HepG2 (cell line): Measurements from ENCODE around the gene NOTUM. TPM values are rescaled to one million over a fixed set of nuclear protein-coding genes. Genes with fewer than 3 reads are reported as not detected.

Experiments used
- ARID5B ChIP-seq: IDR thresholded peaks from 2 replicates; pipeline ENCODE4 v1.4.0; 2020; ENCODE audit warnings: mild to moderate bottlenecking, missing genetic modification reagents
- EZH2 ChIP-seq: conservative IDR thresholded peaks from 2 replicates; pipeline ENCODE4 v1.6.1; 2012; ENCODE audit warnings: mild to moderate bottlenecking, low read depth, low read length, moderate library complexity
- GATAD2A ChIP-seq: IDR thresholded peaks from 2 replicates; pipeline ENCODE4 v1.6.1; 2016
- GMEB2 ChIP-seq: IDR thresholded peaks from 2 replicates; pipeline ENCODE4 v1.6.1; 2016; ENCODE audit warnings: missing biosample characterization, missing genetic modification reagents, low read depth
- JARID2 ChIP-seq: sonication (generic); formaldehyde crosslinking; IDR thresholded peaks from 2 replicates; pipeline ENCODE4 v1.8.1; 2023; ENCODE audit warnings: missing genetic modification reagents, inconsistent platforms; ENCODE audit not compliant: insufficient replicate concordance
- MIER3 ChIP-seq: IDR thresholded peaks from 2 replicates; pipeline ENCODE4 v1.6.1; 2016; ENCODE audit warnings: missing compliant biosample characterization, borderline replicate concordance
- NFATC3 ChIP-seq: sonication (generic); formaldehyde crosslinking; IDR thresholded peaks from 2 replicates; pipeline ENCODE4 v1.5.1; 2020; ENCODE audit warnings: mild to moderate bottlenecking, missing genetic modification reagents
- NR2F2 ChIP-seq: IDR thresholded peaks from 2 replicates; pipeline ENCODE4 v1.6.1; 2012; ENCODE audit warnings: low read depth, inconsistent platforms, borderline replicate concordance
- PHF5A ChIP-seq: IDR thresholded peaks from one replicate; pipeline ENCODE4 v1.6.1; 2018; ENCODE audit warnings: low read depth, missing genetic modification reagents; ENCODE audit not compliant: unreplicated experiment
- SP1 ChIP-seq, 2 experiments: fragments of 450-650 bp in 1 of 2; sonication (generic) in 1 of 2; formaldehyde crosslinking in 1 of 2; IDR thresholded peaks; 2 replicates each; pipeline versions ENCODE4 v1.4.0 to v1.6.1; 2016 to 2020; ENCODE audit warnings: missing genetic modification reagents in 1 of 2
- TARDBP ChIP-seq: sonication (generic); formaldehyde crosslinking; IDR thresholded peaks from 2 replicates; pipeline ENCODE4 v1.8.0; 2022; ENCODE audit warnings: mild to moderate bottlenecking, missing genetic modification reagents
- TCF7L2 ChIP-seq: IDR thresholded peaks from 2 replicates; pipeline ENCODE4 v1.6.1; 2011; ENCODE audit warnings: mild to moderate bottlenecking, low read depth, low read length, moderate library complexity
- ZBTB21 ChIP-seq: sonication (generic); formaldehyde crosslinking; IDR thresholded peaks from 2 replicates; pipeline ENCODE4 v1.4.0; 2020; ENCODE audit warnings: missing genetic modification reagents
- ZNF180 ChIP-seq: sonication (generic); formaldehyde crosslinking; IDR thresholded peaks from 2 replicates; pipeline ENCODE4 v1.4.0; 2020; ENCODE audit warnings: low read depth, missing genetic modification reagents, borderline replicate concordance
- ZNF468 ChIP-seq: sonication (generic); formaldehyde crosslinking; IDR thresholded peaks from 2 replicates; pipeline ENCODE4 v1.8.0; 2022; ENCODE audit warnings: mild to moderate bottlenecking, moderate library complexity, missing genetic modification reagents
- ZNF501 ChIP-seq: sonication (generic); formaldehyde crosslinking; IDR thresholded peaks from 2 replicates; pipeline ENCODE4 v1.5.1; 2020; ENCODE audit warnings: mild to moderate bottlenecking, moderate library complexity, missing genetic modification reagents
- ZSCAN12 ChIP-seq: sonication (generic); formaldehyde crosslinking; IDR thresholded peaks from 2 replicates; pipeline ENCODE4 v1.9.0; 2021; ENCODE audit warnings: mild to moderate bottlenecking, missing genetic modification reagents
- polyA plus RNA-seq, 8 experiments: library from polyadenylated mRNA; depleted of rRNA in 3 of 8; stranded (reverse) in 7 of 8; unstranded in 1 of 8; fragments of >200 nt; fragmentation: Illumina TruSeq in 4 of 8; extraction: Trizol in 4 of 8; gene quantifications; 2 replicates each; pipeline versions ENCODE4 v1.2.1 to v1.2.3, GENCODE V29; 2011 to 2016; ENCODE audit warnings: low read depth in 4 of 8, missing spikeins in 1 of 8, mixed read lengths in 1 of 8; ENCODE audit not compliant: insufficient read depth in 1 of 8
- total RNA-seq, 5 experiments: library from RNA; depleted of rRNA; stranded (reverse); fragments of >200 nt; fragmentation: Illumina TruSeq; extraction: Trizol; gene quantifications; 2 replicates each; pipeline ENCODE4 v1.2.3, GENCODE V29; 2016; ENCODE audit warnings: low read depth in 1 of 5
- TF ChIP-seq, protein P1 (sequence below): sonication (generic); formaldehyde crosslinking; IDR thresholded peaks from 2 replicates; pipeline ENCODE4 v1.4.0; 2020; ENCODE audit warnings: missing genetic modification reagents
- TF ChIP-seq, protein P2 (sequence below): sonication (generic); formaldehyde crosslinking; conservative IDR thresholded peaks from 2 replicates; pipeline ENCODE4 v1.8.0; 2022; ENCODE audit warnings: low read depth, missing genetic modification reagents

NOTUM gene
- total and polyA plus RNA-seq, 2 of the 13 experiments (the other 11 are each of a cell fraction or from before 2014, with no cell fraction given) = 150 to 160 TPM

- peak; percentile 86 for TF ChIP-seq PHF5A (CRISPR knock-in tag)
- no peak for TF ChIP-seq NFATC3 (CRISPR knock-in tag)
- TF ChIP-seq EZH2 = no peak
- TF ChIP-seq GMEB2 (CRISPR knock-in tag) = no peak
- TF ChIP-seq SP1 (IDR thresholded peaks at IDR 0.05) = no peak
- TF ChIP-seq SP1 (CRISPR knock-in tag; IDR thresholded peaks at IDR 0.05) = peak; percentile 63
- TF ChIP-seq, protein P1, sequence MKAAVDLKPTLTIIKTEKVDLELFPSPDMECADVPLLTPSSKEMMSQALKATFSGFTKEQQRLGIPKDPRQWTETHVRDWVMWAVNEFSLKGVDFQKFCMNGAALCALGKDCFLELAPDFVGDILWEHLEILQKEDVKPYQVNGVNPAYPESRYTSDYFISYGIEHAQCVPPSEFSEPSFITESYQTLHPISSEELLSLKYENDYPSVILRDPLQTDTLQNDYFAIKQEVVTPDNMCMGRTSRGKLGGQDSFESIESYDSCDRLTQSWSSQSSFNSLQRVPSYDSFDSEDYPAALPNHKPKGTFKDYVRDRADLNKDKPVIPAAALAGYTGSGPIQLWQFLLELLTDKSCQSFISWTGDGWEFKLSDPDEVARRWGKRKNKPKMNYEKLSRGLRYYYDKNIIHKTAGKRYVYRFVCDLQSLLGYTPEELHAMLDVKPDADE (CRISPR knock-in tag) = no peak; the same call in 1 of the 2 replicates
- 0 out of 2 replicates have a peak, but pooled peaks have one; percentile 28 for TF ChIP-seq ZBTB21 (CRISPR knock-in tag)
- TF ChIP-seq MIER3 (CRISPR knock-in tag) = peak; percentile 86; the same call in 1 of the 2 replicates
- TF ChIP-seq ARID5B (CRISPR knock-in tag) = peak; percentile 96
- TF ChIP-seq TCF7L2 = peak; percentile 94
- TF ChIP-seq ZNF180 = peak; percentile 56; the same call in 1 of the 2 replicates
- TF ChIP-seq, protein P2, sequence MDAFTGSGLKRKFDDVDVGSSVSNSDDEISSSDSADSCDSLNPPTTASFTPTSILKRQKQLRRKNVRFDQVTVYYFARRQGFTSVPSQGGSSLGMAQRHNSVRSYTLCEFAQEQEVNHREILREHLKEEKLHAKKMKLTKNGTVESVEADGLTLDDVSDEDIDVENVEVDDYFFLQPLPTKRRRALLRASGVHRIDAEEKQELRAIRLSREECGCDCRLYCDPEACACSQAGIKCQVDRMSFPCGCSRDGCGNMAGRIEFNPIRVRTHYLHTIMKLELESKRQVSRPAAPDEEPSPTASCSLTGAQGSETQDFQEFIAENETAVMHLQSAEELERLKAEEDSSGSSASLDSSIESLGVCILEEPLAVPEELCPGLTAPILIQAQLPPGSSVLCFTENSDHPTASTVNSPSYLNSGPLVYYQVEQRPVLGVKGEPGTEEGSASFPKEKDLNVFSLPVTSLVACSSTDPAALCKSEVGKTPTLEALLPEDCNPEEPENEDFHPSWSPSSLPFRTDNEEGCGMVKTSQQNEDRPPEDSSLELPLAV (CRISPR knock-in tag) = no peak
- peak; percentile 98 for TF ChIP-seq GATAD2A (CRISPR knock-in tag)
- TF ChIP-seq ZSCAN12 (CRISPR knock-in tag) = peak; percentile 86
- peak; percentile 72 for TF ChIP-seq ZNF501 (CRISPR knock-in tag)
- TF ChIP-seq NR2F2 = no peak
- TF ChIP-seq ZNF468 (CRISPR knock-in tag) = 0 out of 2 replicates have a peak, but pooled peaks have one; percentile 8
- TF ChIP-seq JARID2 (CRISPR knock-in tag) = peak; percentile 70
- peak; percentile 93 for TF ChIP-seq TARDBP (CRISPR knock-in tag)
Observed at GRCh38 chr17:82000803-82001570, 40.0 kb upstream of the NOTUM start (continued).
